HepG2 (cell line): ENCODE measurements around the gene PTTG1. TPM values are rescaled to one million over a fixed set of nuclear protein-coding genes. Genes with fewer than 3 reads are reported as not detected.

Experiments used
- CREB3 ChIP-seq: sonication (generic); formaldehyde crosslinking; IDR thresholded peaks from 2 replicates; pipeline ENCODE4 v1.5.0; 2020; ENCODE audit warnings: missing genetic modification reagents
- JARID2 ChIP-seq: sonication (generic); formaldehyde crosslinking; IDR thresholded peaks from 2 replicates; pipeline ENCODE4 v1.8.1; 2023; ENCODE audit warnings: missing genetic modification reagents, inconsistent platforms; ENCODE audit not compliant: insufficient replicate concordance
- MED1 ChIP-seq: sonication (generic); formaldehyde crosslinking; IDR thresholded peaks from 2 replicates; pipeline ENCODE4 v1.4.0; 2020; ENCODE audit warnings: missing genetic modification reagents
- PLSCR1 ChIP-seq: sonication (generic); formaldehyde crosslinking; IDR thresholded peaks from 2 replicates; pipeline ENCODE4 v1.5.0; 2020; ENCODE audit warnings: missing genetic modification reagents, mild to moderate bottlenecking, borderline replicate concordance
- RXRB ChIP-seq: IDR thresholded peaks from 2 replicates; pipeline ENCODE4 v1.6.1; 2016; ENCODE audit warnings: borderline replicate concordance, missing genetic modification reagents, missing compliant biosample characterization
- SAFB2 ChIP-seq: sonication (generic); formaldehyde crosslinking; IDR thresholded peaks from 2 replicates; pipeline ENCODE4 v1.5.1; 2020; ENCODE audit warnings: missing genetic modification reagents, low read depth, mild to moderate bottlenecking, borderline replicate concordance
- SMAD3 ChIP-seq: sonication (generic); formaldehyde crosslinking; IDR thresholded peaks from 2 replicates; pipeline ENCODE4 v1.4.0; 2020; ENCODE audit warnings: missing genetic modification reagents
- SNRNP70 ChIP-seq: fragments of 200-400 bp; formaldehyde crosslinking; IDR thresholded peaks from 2 replicates; pipeline ENCODE4 v1.6.1; 2017; ENCODE audit warnings: mild to moderate bottlenecking, low read depth, low read length, moderate library complexity
- SP4 ChIP-seq: sonication (generic); formaldehyde crosslinking; IDR thresholded peaks from 2 replicates; pipeline ENCODE4 v1.8.1; 2023; ENCODE audit warnings: mild to moderate bottlenecking, missing genetic modification reagents
- ZBTB4 ChIP-seq: sonication (generic); formaldehyde crosslinking; IDR thresholded peaks from 2 replicates; pipeline ENCODE4 v1.4.0; 2020; ENCODE audit warnings: missing genetic modification reagents, mild to moderate bottlenecking, borderline replicate concordance
- ZC3H13 ChIP-seq: sonication (generic); formaldehyde crosslinking; IDR thresholded peaks from 2 replicates; pipeline ENCODE4 v1.8.1; 2023; ENCODE audit warnings: mild to moderate bottlenecking, missing genetic modification reagents, moderate library complexity
- ZNF138 ChIP-seq: sonication (generic); formaldehyde crosslinking; IDR thresholded peaks from 2 replicates; pipeline ENCODE4 v1.5.0; 2020; ENCODE audit warnings: mild to moderate bottlenecking, low read depth, missing genetic modification reagents
- ZNF160 ChIP-seq: sonication (generic); formaldehyde crosslinking; IDR thresholded peaks from 2 replicates; pipeline ENCODE4 v1.8.0; 2022; ENCODE audit warnings: mild to moderate bottlenecking, inconsistent platforms, missing genetic modification reagents
- ZNF33A ChIP-seq: sonication (generic); formaldehyde crosslinking; IDR thresholded peaks from 2 replicates; pipeline ENCODE4 v1.5.1; 2020; ENCODE audit warnings: missing genetic modification reagents, mild to moderate bottlenecking, moderate library complexity, borderline replicate concordance
- ZNF414 ChIP-seq: sonication (generic); formaldehyde crosslinking; IDR thresholded peaks from 2 replicates; pipeline ENCODE4 v1.5.0; 2020; ENCODE audit warnings: missing genetic modification reagents
- ZNF619 ChIP-seq: sonication (generic); formaldehyde crosslinking; IDR thresholded peaks from 2 replicates; pipeline ENCODE4 v1.4.0; 2020; ENCODE audit warnings: mild to moderate bottlenecking, missing genetic modification reagents
- ZNF740 ChIP-seq: sonication (generic); formaldehyde crosslinking; IDR thresholded peaks from 2 replicates; pipeline ENCODE4 v1.4.0; 2020; ENCODE audit warnings: missing genetic modification reagents
- ZNF749 ChIP-seq: sonication (generic); formaldehyde crosslinking; IDR thresholded peaks from 2 replicates; pipeline ENCODE4 v1.8.0; 2022; ENCODE audit warnings: mild to moderate bottlenecking, missing genetic modification reagents, moderate library complexity, borderline replicate concordance
- ZNF790 ChIP-seq: sonication (generic); formaldehyde crosslinking; IDR thresholded peaks from 2 replicates; pipeline ENCODE4 v1.8.0; 2022; ENCODE audit warnings: missing genetic modification reagents, mild to moderate bottlenecking, borderline replicate concordance
- ZSCAN12 ChIP-seq: sonication (generic); formaldehyde crosslinking; IDR thresholded peaks from 2 replicates; pipeline ENCODE4 v1.9.0; 2021; ENCODE audit warnings: mild to moderate bottlenecking, missing genetic modification reagents
- polyA plus RNA-seq, 8 experiments: library from polyadenylated mRNA; depleted of rRNA in 3 of 8; stranded (reverse) in 7 of 8; unstranded in 1 of 8; fragments of >200 nt; fragmentation: Illumina TruSeq in 4 of 8; extraction: Trizol in 4 of 8; gene quantifications; 2 replicates each; pipeline versions ENCODE4 v1.2.1 to v1.2.3, GENCODE V29; 2011 to 2016; ENCODE audit warnings: low read depth in 4 of 8, missing spikeins in 1 of 8, mixed read lengths in 1 of 8; ENCODE audit not compliant: insufficient read depth in 1 of 8
- total RNA-seq, 5 experiments: library from RNA; depleted of rRNA; stranded (reverse); fragments of >200 nt; fragmentation: Illumina TruSeq; extraction: Trizol; gene quantifications; 2 replicates each; pipeline ENCODE4 v1.2.3, GENCODE V29; 2016; ENCODE audit warnings: low read depth in 1 of 5

The PTTG1 gene
- total and polyA plus RNA-seq, 2 of the 13 experiments (the other 11 are each of a cell fraction or from before 2014, with no cell fraction given): 102 to 161 TPM

GRCh38 chr5:160467555-160468362, 46.1 kb downstream of the PTTG1 start (continued):
- TF ChIP-seq ZNF740 (CRISPR knock-in tag) (no peak), JARID2 (CRISPR knock-in tag) (no peak), ZNF790 (CRISPR knock-in tag) (no peak), SNRNP70 (no peak), RXRB (peak; percentile 70), ZBTB4 (no peak; the same call in 1 of the 2 replicates), ZNF33A (CRISPR knock-in tag) (no peak), ZNF619 (CRISPR knock-in tag) (no peak), CREB3 (peak; percentile 62; the same call in 1 of the 2 replicates), ZC3H13 (CRISPR knock-in tag) (peak; percentile 78; the same call in 1 of the 2 replicates), MED1 (CRISPR knock-in tag) (peak; percentile 82), SAFB2 (peak; percentile 76; the same call in 1 of the 2 replicates), ZSCAN12 (no peak), ZNF749 (CRISPR knock-in tag) (peak; percentile 60; the same call in 1 of the 2 replicates), SMAD3 (CRISPR knock-in tag) (peak; percentile 77; the same call in 1 of the 2 replicates), ZNF138 (CRISPR knock-in tag) (no peak), SP4 (CRISPR knock-in tag) (peak; percentile 51; the same call in 1 of the 2 replicates), PLSCR1 (CRISPR knock-in tag) (no peak), ZNF160 (CRISPR knock-in tag) (0 out of 2 replicates have a peak, but pooled peaks have one; percentile 58), ZNF414 (0 out of 2 replicates have a peak, but pooled peaks have one; percentile 77)
